Measurements from ENCODE around the gene NT5C.

Gene NT5C

GRCh38 chr17:75114552-75115314 lies 16.8 kb downstream of the NT5C start:
- DNase-seq = no peak

- peak; percentile 26 for DNase-seq
Observed at GRCh38 chr17:75113798-75114551, 17.6 kb downstream of the NT5C start.

- no peak for DNase-seq
Observed at GRCh38 chr17:75111777-75112335, 19.7 kb downstream of the NT5C start.

- DNase-seq = no peak
Observed at GRCh38 chr17:75110234-75110937, 21.2 kb downstream of the NT5C start.

GRCh38 chr17:75109407-75110233 lies 21.9 kb downstream of the NT5C start, which contains the start of gene ARMC7:
Gene ARMC7 (plus strand): TSS chr17:75109969. CDS start chr17:75110289, 320 bp downstream.
- DNase-seq = peak; percentile 48

GRCh38 chr17:75109046-75109406 lies 22.5 kb downstream of the NT5C start:
- no peak for DNase-seq

GRCh38 chr17:75108193-75108592 lies 23.3 kb downstream of the NT5C start:
- DNase-seq = no peak

- DNase-seq = peak; percentile 71
Observed at GRCh38 chr17:75105126-75106080, 26.1 kb downstream of the NT5C start.

- DNase-seq = no peak
Observed at GRCh38 chr17:75103601-75104554, 27.7 kb downstream of the NT5C start.

- no peak for DNase-seq
Observed at GRCh38 chr17:75102385-75102821, 29.1 kb downstream of the NT5C start.

- DNase-seq = no peak
Observed at GRCh38 chr17:75099881-75100595, 31.5 kb downstream of the NT5C start.

- DNase-seq = no peak
Observed at GRCh38 chr17:75098861-75099260, 32.7 kb downstream of the NT5C start.

GRCh38 chr17:75097865-75098264 lies 33.7 kb downstream of the NT5C start:
- DNase-seq = no peak

GRCh38 chr17:75096082-75096625 lies 35.4 kb downstream of the NT5C start:
- DNase-seq = no peak

- DNase-seq = no peak
Observed at GRCh38 chr17:75094871-75095399, 36.6 kb downstream of the NT5C start.

GRCh38 chr17:75093548-75094158 lies 37.9 kb downstream of the NT5C start:
- no peak for DNase-seq

- DNase-seq = no peak
Observed at GRCh38 chr17:75091855-75092327, 39.7 kb downstream of the NT5C start.
